GM21423 (cell line): ENCODE data around the gene DNM1L.
A peak's percentile ranks its signal among the peaks of the same experiment; 100 is the strongest.

Source experiments
- ATAC-seq: cut with Tn5 transposase; IDR thresholded peaks from one replicate; pipeline ENCODE4 v1.9.1; 2021; ENCODE audit warnings: mild to moderate bottlenecking, moderate library complexity; ENCODE audit not compliant: unreplicated experiment

The DNM1L gene

DNA sequence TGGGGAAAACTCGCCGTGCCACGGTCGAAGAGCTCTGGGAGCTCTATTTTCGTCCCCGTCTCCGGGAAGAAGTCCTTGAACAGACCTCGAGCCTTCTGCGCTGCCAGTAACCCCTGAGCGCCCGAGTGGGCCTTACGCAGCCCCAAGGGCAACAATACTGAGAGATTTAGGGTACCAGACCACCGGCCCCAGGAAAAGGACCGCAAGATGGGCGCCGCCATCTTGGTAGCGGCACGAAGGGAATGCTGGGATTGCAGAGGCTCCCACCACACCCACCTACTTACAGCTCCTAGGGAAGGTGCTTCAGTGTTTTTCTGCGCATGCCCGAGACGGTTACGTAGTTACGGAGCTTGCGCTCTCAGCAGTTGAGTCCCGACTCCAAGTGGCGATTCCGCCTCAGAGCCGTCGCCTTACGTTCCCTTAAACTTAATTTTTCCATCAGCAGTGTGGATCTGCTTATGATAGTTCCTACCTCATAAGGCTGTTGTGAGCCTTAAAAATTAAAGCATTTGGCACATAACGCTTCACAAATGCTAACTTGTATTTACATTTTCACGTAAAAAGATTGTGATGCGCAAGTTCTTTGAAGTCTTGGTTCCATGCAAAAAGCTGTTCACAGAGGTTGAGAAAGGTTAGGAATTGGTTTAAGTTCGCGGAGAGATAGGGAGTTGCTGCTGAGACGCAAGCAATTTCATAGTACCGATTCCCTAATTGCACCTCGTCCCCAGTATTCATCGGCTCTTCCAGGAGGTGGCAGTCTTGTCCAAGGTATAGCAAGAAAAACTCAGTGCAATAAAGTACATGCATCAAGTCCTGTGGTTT lies 76.8 kb downstream of the DNM1L start, which contains the start of gene YARS2:
Gene YARS2, minus strand, starts transcription at position 244 of the 822 bp plus-strand sequence. Its CDS starts 23 bp downstream, at position 221.
- peak; percentile 88 for ATAC-seq

DNA sequence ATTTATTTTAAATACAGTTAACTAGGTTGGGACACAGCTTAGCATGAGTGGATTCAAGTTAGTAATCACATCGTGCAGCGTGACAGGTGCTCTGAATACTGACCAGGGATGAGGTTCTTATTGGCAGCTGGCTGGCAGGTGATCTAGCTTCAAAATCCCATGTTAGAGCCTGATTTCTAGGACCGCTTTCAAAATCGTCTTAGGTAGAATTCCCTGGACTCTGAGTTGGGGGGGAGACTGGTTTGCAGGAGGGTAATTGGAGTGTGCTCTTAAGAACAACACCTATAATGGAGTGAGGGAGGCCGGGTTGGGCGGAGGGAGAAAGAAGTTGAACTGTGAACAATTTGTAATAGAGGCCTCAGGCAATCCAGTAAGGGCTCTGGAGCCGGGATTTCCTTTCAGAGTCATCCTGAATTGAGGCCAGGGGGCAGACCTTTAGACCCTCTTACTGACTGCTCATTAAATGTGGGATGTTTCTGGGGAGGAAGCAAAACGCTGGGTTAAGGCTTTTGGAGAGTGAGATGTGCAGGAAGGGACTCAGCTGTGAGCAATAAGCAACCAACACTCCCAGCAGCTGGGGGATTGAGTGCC lies 77.5 kb downstream of the DNM1L start:
- no peak for ATAC-seq

DNA sequence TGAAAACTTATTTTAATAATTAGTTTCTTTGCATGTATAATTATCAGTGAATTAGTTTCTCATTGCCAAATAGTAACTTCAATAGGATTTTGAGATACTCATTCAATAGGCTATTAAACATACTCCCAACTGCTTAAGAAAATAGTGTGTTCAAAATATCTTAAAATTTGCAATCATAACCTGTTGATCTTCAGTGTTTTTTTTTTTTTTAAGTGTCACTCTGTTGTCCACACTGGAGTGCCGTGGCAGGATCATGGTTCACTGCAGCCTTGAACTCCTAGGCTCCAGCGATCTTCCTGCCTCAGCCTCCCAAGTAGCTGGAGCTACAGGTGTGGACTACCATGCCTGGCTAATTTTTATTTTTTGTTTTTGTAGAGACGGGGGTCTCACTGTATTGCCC lies 78.1 kb downstream of the DNM1L start:
- ATAC-seq = no peak

DNA sequence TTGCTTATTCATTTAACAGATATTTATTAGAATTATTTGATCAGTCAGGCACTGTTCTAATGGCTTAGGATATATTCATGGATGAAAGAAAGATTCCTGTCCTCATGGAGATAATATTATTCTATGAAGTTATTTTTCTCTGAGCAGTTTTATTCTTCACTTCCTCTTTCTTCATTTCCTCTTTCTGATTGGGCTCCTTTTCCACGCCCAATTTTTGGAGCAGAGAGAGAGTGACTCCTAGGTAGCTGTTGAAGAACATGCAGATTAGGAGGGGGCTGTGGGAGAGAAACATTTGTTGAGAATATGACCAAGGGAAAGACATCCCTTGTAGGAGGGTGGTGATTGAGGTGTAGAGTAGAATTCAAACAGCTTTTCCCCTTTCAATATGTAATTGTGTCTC lies 82.6 kb downstream of the DNM1L start:
- peak; percentile 74 for ATAC-seq

DNA sequence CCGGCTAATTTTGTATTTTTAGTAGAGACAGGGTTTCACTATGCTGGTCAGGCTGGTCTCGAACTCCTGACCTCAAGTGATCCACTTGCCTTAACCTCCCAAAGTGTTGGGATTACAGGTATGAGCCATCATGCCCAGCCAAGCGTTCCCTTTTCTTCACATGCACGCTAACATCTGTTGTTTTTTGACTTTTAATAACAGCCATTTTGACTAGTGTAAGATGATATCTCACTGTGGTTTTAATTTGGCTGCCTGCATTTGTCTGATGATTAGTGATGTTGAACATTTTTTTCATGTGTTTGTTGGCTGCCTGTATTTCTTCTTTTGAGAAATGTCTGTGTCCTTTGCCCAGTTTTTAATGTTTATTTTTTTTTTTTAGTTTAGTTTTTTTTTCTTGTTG lies 86.8 kb downstream of the DNM1L start:
- no peak for ATAC-seq

DNA sequence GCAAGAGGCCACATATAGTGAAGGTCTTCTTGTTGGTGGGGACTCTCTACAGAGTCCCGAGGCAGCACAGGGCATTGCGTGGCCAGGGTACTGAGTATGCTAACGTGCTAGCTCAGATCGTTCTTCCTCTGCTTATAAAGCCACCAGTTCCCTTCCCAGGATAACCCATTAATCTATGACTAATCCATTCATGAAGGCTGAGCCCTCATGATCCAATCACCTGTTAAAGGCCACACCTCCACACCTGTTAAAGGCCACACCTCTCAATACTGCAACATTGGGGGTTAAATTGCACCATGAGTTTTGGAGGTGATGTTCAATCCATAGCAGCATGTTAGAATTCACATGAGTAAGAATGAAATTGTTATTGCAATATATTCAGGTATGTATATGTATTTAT lies 89.4 kb downstream of the DNM1L start:
- no peak for ATAC-seq

DNA sequence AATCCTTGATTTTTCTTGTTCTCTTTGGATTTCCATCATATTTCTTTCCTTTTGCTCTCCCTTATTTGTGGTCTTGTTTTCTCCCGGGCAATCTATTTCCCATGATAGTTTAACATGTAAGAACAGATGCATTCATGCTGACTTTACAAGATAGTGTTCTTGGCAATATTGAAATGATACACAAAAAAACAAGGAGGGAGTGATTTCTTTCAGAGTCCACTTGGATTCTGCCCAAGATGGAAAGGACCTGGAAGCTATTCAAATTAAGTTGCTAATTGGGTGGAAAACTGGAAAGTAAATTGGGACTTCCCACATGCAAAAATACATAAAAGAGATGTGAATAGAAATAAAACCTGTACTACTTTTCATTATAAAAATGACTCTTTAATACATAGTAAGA lies 91.0 kb downstream of the DNM1L start:
- ATAC-seq = no peak

DNA sequence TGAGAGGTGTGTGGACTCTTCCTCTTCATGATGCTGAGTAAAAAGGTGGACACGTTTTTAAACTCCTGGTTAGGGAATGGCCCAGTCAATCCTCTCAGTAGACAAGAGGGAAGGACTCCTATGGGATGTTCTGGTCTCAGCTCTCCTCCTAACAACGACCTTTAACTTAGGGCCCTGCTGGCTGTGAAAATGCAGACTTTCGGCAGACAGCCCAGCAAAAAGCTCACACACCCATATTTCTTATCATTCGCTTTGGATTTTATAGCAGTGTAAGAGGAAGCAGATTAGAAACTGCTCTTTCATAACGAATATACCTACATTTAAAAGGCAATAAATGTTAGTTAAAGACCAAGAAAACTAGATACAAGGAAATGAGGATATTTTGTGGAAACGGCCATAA lies 94.6 kb downstream of the DNM1L start:
- no peak for ATAC-seq

DNA sequence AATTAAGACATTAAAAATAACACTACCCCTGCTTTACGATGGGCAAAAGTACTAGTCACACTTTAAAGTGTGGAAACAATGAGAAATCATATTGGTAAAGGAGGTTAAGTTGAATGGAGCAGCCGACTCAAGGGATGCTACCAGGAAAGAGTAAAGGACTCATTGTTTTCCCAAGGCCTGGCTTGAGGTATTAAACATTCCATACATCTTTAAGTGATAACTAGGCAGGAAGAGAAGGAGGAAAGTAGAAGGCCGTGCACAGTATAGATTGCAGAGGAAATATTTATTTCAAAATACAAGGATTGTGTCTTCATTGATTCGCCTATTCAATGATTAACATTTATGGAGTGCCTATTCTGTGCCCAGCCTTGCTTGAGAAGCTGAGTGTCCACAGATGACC lies 97.2 kb downstream of the DNM1L start:
- no peak for ATAC-seq

DNA sequence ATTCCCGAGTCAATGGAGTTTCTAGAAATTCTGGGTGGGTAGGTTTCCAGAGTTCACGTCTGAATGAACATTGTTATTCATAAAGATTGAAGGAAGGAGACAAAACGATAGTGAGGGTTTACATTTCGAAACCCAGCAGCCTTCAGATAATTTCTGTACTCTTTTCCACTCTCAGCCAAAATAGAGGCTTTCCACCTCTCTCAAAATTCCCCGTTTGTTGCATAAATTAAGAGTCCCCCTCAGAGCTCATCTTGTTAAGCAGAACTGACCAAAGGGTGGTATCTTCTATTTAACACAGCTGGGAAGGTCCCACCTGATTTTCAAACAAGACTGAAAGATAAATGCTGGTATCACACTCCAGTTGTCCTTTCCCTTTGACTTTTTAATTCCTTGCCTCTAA lies 98.1 kb downstream of the DNM1L start:
- ATAC-seq = no peak

DNA sequence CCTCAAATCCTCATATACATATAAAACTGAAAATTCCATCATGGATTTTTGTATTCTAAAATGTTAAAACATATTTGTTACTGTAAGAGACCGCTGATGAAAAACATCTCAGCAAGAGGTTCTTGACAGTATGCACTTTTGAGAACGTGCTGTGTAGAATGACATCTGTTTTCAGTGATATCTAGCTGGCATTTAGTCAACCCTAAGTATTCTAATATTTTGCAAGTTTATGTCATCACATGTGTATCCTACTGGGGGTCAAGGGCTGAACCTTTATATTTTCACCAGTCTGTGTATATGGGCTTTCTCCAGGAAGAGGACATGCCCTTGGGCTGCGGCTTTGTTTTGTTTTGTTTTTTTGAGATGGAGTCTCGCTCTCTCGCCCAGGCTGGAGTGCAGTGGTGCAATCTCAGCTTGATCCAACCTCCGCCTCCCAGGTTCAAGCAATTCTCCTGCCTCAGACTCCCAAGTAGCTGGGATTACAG lies 98.6 kb downstream of the DNM1L start:
- ATAC-seq = no peak

DNA sequence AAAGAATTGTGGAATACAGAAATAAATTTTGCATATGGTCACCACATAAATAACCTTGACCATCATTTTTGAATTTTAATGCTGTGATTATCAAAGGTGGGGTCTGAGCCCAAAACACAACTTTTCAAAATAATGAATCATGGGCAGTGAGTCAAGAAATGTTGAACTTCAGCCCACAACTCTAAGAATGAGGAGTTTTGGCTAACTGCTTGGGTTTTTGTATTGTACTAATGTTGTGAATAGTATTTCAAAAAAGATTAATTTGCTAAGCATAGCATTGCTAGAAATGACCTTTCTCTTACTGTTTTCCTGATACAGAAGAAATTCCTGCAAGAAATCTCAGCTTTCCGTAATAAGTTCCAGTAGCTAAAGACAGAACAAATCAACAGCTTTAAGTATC lies 101.0 kb downstream of the DNM1L start:
- no peak for ATAC-seq

DNA sequence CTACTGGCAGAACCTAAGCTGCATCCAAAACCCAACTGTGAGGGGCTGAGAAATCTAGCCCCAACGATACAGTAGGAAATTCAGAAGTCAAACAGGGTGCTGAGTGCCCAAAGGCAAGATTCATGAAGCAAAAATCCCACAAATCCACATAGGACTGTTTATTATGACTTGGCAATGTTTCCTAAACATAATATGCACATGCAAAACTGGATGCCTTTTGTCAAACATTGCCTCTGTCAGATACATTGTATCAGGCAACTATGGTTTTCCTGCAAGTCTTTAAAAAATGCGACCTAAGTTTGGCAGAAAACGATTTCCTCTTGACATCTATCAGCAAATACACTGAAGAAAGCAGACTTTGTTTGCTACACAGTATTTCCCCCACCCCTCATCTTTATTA lies 103.9 kb downstream of the DNM1L start:
- no peak for ATAC-seq

DNA sequence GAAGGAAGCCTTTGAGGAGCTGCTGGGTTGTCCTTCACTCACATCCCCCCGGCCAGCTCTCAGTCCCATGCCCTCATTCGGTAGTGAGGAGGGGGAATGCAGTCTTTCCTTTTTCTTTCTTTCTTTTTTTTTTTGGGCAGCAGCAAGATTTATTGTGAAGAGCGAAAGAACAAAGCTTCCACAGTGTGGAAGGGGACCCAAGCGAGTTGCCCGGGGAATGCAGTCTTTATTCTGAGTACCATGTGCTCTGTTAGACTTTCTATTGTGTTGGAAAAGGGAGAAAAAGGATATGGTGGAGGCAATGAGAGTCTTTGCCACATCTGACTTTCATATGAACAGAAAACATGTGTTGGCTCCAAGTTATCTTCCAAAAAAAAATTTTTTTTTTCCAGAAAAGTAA lies 106.5 kb downstream of the DNM1L start:
- no peak for ATAC-seq

DNA sequence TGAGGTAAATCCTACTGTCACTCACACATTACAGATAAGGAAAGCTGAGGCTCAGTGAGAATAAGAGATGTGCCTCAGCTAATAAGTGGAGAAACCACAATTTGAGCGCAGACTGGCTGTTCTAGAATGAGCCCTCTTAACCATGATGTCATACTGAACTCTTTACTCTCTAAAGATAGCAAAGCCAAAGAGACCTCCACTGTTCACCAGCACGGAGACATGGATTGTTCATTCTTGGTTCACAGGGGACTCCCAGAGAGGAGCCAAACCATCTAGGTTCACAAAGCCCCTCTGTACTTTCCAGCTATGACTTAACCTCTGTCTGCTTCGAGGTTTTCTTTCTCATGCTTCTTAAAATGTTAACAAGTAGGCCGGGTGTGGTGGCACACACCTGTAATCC lies 109.3 kb downstream of the DNM1L start:
- ATAC-seq = no peak

DNA sequence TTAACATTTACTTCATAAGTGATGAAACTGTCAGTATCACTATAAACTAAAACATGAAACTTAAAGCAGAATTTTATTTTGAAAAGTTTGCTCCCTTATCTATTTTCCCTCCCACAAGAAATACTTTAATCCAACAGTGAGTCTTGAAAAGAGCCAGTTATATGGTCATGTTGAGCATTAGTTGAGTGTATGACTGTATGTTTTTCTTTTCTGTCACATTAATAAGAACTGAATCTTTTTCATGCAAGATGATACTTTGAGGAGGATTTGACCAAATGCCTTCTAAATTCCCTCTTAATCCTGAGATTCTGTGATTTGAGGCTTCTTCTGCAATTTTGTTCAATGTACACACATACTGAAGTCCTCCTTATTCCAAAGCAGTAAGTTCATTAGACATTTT lies 110.3 kb downstream of the DNM1L start:
- ATAC-seq = no peak

DNA sequence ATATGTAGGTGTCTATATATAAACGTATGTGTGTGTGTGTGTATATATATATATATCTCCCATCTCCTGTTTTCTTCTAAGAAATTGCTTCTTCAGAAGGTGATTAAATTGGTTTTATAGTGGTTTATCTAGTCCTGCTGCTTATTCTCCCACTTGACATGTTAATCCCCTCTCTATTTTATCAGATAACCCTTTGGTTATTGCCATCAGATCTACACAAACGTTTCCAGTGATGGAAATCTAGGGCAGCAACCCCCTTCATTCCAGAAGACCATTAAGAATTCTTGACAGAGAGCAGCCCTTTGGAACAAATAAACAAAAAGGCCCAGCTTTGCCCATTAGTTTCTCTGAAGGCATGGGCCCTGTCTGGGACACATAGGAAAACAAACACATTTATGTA lies 110.8 kb downstream of the DNM1L start:
- ATAC-seq = no peak

DNA sequence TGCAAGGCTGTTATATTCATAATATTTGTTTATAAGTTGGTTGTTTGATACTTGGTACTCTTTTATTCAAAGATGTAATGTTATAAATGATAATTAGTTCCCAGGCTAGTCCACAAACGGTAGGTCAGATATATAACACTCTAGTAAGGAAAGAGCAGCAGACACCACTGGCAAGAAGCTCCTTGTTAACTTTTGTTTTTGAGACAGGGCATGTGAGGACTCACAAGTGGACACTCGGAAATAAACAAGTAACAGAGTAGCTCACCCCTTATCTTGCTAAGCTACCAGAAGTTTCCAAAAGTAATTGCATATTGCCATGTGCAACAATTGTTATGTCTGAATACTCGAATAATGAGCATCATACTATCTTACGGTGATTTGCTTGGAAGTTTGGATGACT lies 115.2 kb downstream of the DNM1L start:
- no peak for ATAC-seq
